CD4-positive, alpha-beta T cell treated with Interleukin-4 for 4 hours (primary cell): ENCODE results near the gene GTF3A.
A peak's percentile ranks its signal among the peaks of the same experiment; 100 is the strongest.

Source experiments
- DNase-seq: peaks from one replicate; pipeline ENCODE4 v3.0.0-alpha.2; 2020

The GTF3A gene

DNA sequence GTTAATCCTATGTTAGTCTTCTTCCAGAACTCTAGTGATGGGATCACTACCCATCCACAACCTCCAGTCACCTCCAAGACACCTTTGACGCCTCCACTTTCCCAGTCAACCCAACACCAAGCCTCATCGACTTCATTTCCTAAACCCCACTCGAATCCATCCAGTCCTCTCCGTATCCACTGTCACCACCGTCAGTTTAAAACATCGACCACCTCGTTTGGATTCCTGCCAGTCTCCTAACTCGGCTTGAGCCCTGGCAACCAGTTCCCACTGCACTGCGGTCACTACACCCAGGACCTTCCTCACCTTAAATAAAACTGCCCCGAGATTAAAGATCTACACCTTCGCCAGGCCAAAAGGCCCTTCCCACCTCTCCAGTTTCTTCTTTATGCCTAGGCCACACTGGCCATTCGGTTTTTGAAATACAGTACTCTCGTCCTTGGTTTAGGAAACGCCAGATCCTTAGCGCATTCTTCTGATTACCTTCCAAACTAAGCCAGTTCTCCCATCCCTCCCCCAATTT, 24.7 kb downstream of the GTF3A start:
- DNase-seq = no peak

DNA sequence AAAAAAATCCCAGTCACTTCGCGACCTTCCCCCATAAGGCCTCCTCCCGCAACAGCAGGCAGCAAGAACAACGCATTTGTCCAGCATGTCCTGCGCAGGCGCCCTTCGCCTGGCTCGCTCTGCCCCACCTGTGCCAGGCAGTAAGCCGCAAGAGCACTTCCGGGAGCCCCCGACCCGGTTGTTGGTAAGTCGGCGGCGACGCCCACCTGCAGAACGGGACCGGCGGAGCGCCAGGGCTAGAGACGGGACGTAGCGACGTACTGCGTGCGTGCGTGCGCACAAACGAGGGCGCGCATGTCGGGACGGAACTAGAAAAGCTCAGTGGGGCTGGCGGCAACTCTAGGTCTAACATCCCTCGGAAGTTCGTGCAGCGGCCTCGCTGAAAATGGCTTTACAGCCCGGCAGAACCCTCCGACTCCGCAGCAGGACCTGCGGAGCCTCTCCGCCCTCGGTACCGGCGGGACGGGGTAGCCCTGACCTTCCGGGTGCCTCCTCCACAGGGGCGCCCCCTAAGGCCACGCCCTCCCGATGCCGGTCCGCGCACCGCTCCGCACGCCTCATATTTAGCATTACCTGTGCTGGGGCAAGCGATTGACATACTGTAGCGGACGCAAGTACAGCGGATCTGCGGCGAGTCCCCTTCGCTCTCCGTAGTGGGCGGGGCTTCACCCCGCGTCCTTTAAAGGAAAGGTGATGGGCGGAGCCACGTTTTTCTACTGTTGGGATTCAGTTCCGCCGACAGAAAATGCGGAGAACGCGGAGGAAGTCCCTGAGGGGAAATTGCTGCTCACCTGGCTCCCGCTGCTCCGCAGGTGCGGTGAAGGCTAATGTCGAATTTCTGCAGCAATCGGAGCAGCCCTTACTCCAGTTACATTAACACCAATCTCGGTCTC, 25.8 kb downstream of the GTF3A start, which contains the start of gene MTIF3:
Gene MTIF3, minus strand, starts transcription at position 629 of the 893 bp plus-strand sequence. CDS start 10,116 bp downstream, outside the sequence.
- DNase-seq = peak; percentile 98

DNA sequence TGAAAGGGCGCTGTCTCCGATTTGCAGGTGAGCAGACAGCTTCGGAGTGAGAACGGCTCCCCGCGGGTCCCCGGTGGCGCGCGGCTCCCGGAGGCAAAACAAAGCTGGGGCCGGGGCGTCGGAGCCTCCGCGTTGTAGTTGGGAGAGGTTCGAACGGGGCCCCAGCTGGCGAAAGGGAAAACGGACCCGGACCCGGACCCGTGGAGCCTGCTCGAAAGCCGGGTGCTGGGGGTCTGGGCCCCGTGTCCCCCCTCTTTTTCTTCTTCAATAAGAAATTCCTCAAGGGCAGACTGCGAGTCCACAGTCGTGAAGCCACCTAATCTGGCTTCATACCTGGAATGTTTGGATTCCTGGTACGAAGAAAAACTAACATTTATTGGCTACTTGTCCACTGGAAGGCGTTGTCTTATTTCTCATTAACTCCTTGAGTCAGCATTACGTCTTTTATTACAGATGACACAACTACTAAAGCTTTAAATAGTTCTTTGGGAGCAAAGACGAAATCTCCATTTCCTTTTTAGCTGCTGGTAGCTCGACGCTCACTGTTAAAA, 26.6 kb downstream of the GTF3A start:
- DNase-seq = peak; percentile 24

DNA sequence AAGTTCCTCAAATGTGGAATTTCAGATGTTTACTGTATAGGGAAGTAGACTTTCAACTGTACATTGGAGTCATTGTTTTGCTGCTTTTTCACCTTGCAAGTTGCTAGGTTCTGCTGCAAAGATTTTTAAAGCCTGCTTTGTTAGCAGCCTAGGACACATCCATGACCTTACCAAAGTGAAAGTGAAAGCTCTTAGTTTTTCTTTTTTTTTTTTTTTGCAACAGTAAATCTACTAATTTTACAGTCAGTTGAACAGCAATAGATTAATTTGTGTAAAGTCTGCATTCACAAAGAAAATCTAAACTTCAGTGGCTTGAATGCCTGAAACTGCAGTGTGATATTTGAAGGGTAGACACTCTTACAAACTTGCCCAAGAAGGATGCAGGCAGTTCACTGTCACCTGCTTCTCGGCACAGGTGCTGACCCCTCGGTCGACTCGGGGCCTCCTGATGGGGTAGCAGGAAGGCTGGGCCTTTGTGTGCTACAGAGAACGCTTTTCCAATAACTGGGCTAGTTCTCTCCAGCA, 31.0 kb downstream of the GTF3A start:
- DNase-seq = no peak

DNA sequence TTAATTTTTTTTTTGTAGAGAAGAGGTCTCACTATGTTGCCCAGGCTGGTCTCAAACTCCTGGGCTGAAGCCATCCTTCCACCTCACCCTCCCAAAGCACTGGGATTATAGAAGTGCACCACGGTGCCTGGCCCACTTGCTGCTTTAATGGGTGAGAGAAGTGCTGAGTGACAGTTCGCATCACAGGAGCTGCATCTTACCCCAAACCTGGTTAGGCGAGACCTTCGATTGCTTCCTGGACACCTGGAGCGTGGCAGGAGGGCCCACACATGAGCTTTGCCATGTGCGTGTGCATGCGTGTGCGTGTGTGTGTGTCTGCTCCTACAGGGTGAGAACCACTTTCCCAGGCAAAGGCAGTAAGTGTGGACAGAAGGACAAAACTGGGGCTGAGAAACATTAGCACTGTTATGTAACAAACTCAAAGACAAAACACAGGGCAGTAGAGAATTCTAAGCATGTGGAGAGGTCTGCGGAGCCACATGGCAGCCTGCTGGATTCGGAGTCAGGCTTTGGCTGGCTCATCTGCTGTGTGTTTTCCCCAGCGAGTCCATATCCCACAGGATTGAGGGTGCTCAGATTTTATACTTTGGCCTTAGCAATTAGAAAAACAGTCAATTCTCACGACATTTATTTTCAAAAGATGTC, 37.6 kb downstream of the GTF3A start:
- no peak for DNase-seq

DNA sequence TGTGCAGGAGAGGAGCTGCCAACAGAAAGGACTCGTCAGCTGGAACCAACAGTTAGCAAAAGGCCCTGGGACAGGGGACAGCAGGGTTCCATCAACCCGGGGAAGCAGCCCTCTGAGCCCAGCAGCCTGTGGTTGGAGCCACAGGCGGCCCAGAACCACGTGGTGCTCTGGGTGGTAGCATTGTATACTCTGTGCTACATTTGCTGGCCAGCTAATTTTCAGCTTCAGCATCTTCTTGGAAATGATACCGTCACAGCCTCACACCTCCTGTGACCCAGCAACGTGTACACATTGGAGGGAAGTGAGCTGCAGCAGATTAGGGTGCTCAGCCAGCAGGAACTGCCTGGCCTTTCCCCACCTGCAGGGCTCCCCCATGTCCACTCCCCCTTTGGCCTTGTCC, 39.1 kb downstream of the GTF3A start:
- no peak for DNase-seq

DNA sequence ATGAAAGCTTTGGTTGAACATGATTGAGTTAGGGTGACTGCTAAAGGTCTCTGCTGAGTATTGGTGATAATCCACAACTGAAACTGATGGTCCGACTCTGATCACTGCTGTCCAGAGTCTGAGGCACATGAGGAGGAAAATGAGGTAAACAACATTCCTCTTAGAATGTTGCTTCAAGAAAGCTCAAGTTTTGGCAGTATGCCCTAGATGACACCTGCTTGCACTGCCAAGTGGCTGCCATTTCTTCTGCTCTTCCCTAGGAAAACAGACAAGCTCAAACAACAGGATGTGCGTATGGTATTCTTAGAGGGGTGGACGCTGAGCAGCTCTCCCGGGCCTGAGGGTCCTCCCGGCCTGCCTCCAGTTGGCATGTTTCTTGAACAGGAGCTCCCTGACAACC, 41.2 kb downstream of the GTF3A start:
- DNase-seq = no peak

DNA sequence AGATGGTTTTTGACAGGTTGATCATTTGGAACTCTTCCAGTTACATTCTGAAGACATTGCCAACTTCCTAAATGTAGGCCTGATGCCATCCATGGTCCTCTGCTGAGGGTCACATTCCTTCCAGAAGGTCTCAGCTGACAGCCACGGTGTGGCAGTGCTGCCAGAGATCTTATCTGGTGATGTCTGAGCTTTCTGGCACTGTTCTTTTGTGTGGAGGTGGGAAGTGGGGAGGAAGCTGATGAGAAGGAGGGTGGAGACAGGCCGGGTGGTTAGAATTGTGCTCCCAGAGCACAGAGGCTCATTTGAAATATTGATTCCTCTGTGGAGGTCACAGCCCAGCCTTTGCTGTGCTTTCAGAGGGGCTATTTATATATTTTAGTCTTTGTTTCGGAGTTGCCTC, 42.1 kb downstream of the GTF3A start:
- DNase-seq = no peak

DNA sequence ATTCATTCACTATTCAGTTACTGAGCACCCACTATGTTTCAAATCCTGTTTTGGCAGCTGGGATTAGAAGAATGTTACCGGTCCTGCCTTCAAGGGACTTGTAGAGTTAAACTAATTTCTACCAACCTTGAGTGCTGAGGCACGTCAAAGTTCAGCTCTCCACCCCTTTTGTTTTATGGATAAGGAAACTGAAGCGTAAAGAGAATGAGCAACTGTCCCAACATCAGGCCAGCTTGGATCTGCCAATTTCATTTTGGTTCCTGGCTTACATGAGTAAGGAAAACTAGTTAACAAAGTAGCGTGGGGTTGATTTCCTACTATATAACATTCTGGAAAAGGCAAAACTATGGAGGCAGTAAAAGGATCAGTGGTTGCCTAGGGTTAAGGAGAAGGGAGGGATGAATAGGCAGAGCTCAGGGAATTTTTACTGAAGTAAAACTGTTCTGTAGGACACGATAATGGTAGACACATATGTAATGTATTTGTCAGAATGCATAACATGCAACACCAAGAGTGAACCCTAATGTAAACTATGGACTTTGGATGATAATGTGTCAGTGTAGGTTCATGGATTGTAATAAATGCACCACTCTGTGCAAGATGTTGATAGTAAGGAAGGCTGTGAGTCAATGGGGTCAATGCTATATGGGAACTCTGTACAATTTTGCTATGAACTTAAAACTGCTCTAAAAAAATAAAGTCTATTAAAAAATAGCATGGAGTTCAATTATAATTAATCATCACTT, 45.8 kb downstream of the GTF3A start:
- no peak for DNase-seq

DNA sequence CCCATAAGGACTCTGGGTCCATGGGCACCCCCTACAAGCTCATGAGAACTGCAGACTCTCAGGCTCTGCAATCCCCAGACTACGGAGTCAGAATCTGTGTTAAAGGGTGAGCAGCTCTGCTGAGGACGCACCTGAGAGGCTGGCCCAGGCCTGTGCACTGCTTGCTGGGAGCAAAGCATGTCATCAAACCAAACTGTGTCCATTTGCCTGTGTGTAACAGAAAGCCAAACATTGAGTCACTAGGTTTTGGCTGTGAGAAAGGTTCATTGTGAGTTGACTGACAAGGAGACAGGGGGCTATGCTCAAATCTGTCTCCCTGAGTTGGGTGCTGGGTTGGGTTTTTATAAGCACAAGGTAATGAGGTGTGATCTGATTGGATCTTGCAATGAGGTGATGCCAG, 48.0 kb downstream of the GTF3A start:
- DNase-seq = no peak

DNA sequence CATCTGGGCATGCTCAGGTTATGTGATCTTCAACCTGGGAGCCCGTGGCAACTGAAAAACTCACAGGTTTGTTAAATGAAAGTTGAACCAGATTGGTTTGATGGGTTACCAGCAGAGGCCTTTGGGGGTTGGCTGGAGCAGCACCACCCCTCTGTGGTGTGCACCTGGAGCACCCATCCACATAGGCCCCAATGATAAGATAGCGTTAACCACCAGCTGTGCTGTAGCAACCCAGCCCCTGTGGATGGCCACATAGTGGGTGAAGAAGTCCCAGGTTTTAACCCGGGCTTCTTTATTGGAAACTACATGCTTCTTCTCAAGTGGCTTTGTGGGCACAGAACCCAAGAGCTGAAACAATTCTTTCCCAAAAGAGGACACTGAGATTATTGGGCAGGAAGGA, 48.5 kb downstream of the GTF3A start:
- DNase-seq = no peak

DNA sequence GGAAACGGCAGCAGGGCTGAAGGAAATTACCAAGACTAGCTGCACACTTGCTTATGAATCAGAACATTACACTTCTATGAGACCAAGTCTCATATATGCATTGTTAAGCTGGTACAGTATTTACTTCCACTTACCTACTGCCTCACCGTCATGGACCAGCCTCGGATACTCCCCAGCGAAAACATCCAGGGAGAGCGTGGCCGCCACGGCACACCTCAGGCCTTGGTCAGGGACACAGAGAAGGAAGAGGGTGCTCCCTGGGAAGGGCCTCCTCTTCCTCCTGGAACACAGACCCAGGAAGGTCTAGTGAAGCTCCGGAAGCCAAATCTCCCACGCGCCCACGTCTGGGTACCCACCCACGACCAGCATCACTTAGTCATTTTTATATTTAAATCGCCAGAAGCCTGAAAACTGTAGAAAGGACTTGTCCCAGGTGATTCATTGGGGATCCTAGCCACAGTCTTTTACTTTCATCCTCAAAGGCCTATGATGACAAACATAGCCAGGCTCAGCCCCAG, 50.4 kb downstream of the GTF3A start:
- no peak for DNase-seq

DNA sequence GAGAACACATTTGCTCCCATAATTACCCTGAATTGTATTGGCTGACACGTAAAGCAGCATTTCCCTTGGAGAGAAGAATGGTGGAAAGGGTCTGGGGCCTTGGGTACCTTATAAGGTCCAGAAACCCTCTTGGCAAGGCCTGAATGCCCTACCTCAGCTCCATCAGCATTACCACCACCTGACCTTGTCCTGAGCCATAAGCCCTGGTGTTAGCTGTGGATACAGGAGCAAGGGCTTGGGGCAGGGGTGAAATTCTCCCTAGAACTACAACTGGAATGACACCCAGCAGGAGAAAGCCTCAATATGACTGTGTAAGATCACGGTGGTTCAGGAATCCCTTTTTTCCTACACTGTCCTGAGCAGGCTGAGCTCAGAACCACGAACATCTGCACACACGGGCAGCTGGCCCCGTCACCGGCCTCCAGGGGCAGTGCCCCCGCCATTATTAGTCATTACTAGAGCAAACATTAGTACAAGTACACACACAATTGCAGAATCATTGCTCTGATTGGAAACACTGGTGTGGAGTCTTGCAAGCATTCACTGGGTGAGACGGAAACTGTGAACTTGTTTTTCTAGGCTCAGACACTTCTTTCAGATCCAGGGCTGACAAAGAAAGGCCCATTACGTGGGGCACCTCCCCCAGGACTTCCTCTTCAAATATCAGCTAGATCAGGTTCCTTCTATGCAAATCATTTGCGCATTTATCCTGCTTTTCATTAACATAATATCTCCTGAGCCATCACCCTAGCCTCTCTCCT, 52.7 kb downstream of the GTF3A start:
- no peak for DNase-seq

DNA sequence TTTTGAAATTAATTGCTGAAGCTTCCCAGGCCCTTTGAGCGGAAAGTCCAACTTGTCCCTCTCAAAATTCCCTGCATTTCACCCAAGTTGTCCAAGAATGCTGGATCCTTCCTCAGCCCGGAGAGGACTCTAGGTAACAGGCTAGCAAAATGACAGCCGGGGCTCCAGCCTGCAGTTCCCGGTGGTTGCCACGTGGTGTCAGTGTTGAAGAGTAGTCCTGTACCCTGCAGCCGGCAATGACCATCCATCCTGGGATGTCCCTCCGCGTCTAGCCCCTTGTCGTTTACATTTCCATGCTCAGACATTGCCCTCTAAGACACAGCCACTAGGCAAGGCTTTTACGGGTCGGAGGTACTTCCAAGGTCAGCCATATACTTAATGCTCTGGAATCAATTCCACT, 57.3 kb downstream of the GTF3A start:
- DNase-seq = peak; percentile 5

DNA sequence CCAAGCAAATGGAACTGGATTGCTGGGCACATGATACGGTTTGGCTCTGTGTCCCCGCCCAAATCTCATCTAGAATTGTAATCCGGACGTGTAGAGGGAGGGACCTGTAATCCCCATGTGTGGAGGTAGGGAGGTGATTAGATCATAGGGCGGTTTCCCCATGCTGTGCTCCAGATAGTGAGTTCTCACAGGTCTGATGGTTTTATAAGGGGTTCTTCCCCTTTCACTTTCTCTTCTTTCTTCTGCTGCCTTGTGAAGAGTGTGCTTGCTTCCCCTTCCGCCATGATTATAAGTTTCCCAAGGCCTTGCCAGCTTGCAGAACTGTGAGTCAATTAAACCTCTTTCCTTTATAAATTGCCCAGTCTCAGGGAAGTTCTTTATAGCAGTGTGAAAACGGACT, 58.6 kb downstream of the GTF3A start:
- peak; percentile 26 for DNase-seq

DNA sequence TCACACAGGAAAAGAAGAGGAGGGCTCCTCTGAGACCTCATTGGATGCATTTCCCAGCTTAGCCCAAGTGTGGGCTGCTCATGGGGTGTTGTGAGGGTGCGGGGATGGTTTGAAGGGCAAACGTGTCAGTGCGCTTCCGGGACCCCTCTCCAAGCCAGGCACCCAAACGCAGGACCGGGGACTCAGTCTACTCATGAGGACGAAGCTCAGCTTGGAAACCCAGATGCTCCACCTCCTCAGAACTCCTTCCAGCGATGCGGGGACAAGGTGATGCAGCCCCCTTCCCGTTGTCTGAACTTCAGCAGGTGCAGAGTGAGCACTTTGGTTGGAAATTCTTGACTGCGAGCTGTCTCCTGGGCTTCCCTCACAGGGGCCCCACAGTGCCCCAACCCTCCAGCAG, 59.0 kb downstream of the GTF3A start:
- no peak for DNase-seq
